ENCODE measurements around the gene PTH1R. TPM values are rescaled to one million over a fixed set of nuclear protein-coding genes. Genes with fewer than 3 reads are reported as not detected.

Gene PTH1R
- total and polyA plus RNA-seq, 10 of the 15 experiments (the other 5 are each of a cell fraction or from before 2014, with no cell fraction given): not detected

DNA sequence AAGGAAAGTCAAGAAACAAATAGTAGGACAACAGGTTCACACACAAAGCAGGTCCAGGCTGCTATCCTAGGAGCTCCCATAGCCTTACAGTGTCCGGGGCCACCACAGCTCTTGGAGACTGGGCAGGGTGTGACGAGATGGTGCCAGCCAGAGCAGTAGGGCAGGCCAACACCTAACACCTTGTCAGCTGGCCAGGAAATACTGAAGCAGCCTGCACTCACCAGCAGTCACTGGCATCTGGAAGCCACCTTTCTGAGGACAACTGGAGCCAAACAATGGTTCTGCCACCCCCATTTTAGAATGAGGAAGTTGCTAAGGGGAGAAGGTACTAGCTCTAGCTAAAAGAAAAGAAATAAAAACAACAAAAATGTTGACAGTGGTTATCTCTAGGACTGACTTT is 51.8 kb downstream of the PTH1R start:
- no peak overlapping the region for H3K9ac ChIP-seq (ENCODE audit: control insufficient read depth, insufficient read depth, low read length)
- H3K4me1 ChIP-seq (ENCODE audit: control insufficient read depth, insufficient read depth, low read length): peaks cover 85% of the 10 kb centered on the region
- H3K27ac ChIP-seq (ENCODE audit: control insufficient read depth, insufficient read depth): peak overlapping the region; percentile 94
- H3K79me2 ChIP-seq (ENCODE audit: control insufficient read depth, insufficient read depth, low read length): peaks cover 61% of the 10 kb centered on the region
- FAIRE-seq: no peak
- ATAC-seq: no peak
- ChIA-PET POLR2A (interaction anchor here (0.6 to 12.6 kb wide), 8 partner anchors 13 to 54 kb away, joined by 3 to 163 read pairs (median 6); partner anchors contain the start of gene CCDC12), CTCF (interaction anchor here (0.5 to 7.2 kb wide), 8 partner anchors 12 to 233 kb away, joined by 3 to 27 read pairs (median 4); no protein-coding TSS in a partner anchor), RAD21 (ENCODE audit: unreplicated experiment) (interaction anchor here (0.7 to 5.3 kb wide), 5 partner anchors 19 to 51 kb away, joined by 3 to 48 read pairs (median 21); partner anchors contain the start of genes CCDC12 and NBEAL2), SMC1A (ENCODE audit: uncharacterized antibody, unreplicated experiment) (interaction anchor here (1.1 to 17.5 kb wide), 6 partner anchors 10 to 49 kb away, joined by 4 to 298 read pairs (median 30); partner anchors contain the start of genes CCDC12 and NBEAL2)
- H2AFZ ChIP-seq (ENCODE audit: control insufficient read depth, low read depth, low read length): no peak overlapping the region
- H3K27me3 ChIP-seq (replicated peaks in 1 of 2; ENCODE audit: control insufficient read depth in 2 of 2, insufficient read depth in 2 of 2, low read length in 1 of 2): no peaks in the 10 kb centered on the region
- H3K36me3 ChIP-seq (ENCODE audit: control insufficient read depth in 2 of 2, insufficient read depth in 2 of 2, low read length in 1 of 2): peaks cover 12 to 34% of the 10 kb centered on the region in 2 experiments
- TF ChIP-seq FOS (IDR thresholded peaks at IDR 0.05; ENCODE audit: borderline replicate concordance, extremely low read depth, insufficient read length) (no peak), EZH2 (IDR thresholded peaks at IDR 0.05; ENCODE audit: borderline replicate concordance, control insufficient read depth, low read depth, low read length) (no peak)
- TF ChIP-seq, protein P1, sequence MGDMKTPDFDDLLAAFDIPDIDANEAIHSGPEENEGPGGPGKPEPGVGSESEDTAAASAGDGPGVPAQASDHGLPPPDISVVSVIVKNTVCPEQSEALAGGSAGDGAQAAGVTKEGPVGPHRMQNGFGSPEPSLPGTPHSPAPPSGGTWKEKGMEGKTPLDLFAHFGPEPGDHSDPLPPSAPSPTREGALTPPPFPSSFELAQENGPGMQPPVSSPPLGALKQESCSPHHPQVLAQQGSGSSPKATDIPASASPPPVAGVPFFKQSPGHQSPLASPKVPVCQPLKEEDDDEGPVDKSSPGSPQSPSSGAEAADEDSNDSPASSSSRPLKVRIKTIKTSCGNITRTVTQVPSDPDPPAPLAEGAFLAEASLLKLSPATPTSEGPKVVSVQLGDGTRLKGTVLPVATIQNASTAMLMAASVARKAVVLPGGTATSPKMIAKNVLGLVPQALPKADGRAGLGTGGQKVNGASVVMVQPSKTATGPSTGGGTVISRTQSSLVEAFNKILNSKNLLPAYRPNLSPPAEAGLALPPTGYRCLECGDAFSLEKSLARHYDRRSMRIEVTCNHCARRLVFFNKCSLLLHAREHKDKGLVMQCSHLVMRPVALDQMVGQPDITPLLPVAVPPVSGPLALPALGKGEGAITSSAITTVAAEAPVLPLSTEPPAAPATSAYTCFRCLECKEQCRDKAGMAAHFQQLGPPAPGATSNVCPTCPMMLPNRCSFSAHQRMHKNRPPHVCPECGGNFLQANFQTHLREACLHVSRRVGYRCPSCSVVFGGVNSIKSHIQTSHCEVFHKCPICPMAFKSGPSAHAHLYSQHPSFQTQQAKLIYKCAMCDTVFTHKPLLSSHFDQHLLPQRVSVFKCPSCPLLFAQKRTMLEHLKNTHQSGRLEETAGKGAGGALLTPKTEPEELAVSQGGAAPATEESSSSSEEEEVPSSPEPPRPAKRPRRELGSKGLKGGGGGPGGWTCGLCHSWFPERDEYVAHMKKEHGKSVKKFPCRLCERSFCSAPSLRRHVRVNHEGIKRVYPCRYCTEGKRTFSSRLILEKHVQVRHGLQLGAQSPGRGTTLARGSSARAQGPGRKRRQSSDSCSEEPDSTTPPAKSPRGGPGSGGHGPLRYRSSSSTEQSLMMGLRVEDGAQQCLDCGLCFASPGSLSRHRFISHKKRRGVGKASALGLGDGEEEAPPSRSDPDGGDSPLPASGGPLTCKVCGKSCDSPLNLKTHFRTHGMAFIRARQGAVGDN (IDR thresholded peaks at IDR 0.05): no peak
- no TSS peak for BruUV-seq (replicated peaks)
- in situ Hi-C loops (cut with MboI) (no loop called here), intact Hi-C loops (cut with micrococcal nuclease; ENCODE audit: unreplicated experiment) (loop anchor here (5.0 kb wide), 1 partner anchor 233 kb away; the partner anchor contains the start of gene SETD2)
- peak overlapping the region; percentile 57; the same call in 1 of the 2 replicates for H3K4me2 ChIP-seq (ENCODE audit: control insufficient read depth, insufficient read depth)
- H3K9me3 ChIP-seq (replicated peaks; ENCODE audit: control insufficient read depth, insufficient read depth, low read length): peaks cover 14% of the 10 kb centered on the region
- H3K4me3 ChIP-seq: peak overlapping the region; percentile 15; the same call in 1 of the 2 replicates
- H4K20me1 ChIP-seq (ENCODE audit: control insufficient read depth, insufficient read depth): no peaks in the 10 kb centered on the region
- WGBS (ENCODE audit: insufficient coverage, insufficient replicate concordance, low lambda C conversion rate, missing lambda C conversion rate): 31% methylated on average over 2 of the region's 2 CpGs
- no peak for DNase-seq (ENCODE audit: low read depth, low spot score)

All from GM12878 (cell line).